Activated CD8-positive, alpha-beta memory T cell treated with anti-CD3 and anti-CD28 coated beads for 36 hours (primary cell): ENCODE data around the gene PRR16. TPM values are rescaled to one million over a fixed set of nuclear protein-coding genes. Genes with fewer than 3 reads are reported as not detected.
"Not testable (repeated sequence)": the region's sequence is repeated elsewhere in the genome, so short reads cannot be mapped to it uniquely, and the experiment has no call there.

Experiments used
- CTCF ChIA-PET: fragments of 350-600 bp; sonication (Branson Sonifier 250); formaldehyde crosslinking; loops from one replicate; lab custom pipeline; 2021; ENCODE audit warnings: antibody characterized with exemption; lab: Charles Lee
- POLR2A ChIA-PET: fragments of 350-600 bp; sonication (Branson Sonifier 250); formaldehyde crosslinking; loops from one replicate; lab custom pipeline; 2021; ENCODE audit warnings: antibody characterized with exemption; lab: Charles Lee
- total RNA-seq, 2 experiments: library from RNA; stranded (reverse); gene quantifications; one replicate each; pipeline ENCODE4 v1.2.3, GENCODE V29; 2021

Gene PRR16
- total RNA-seq, 2 experiments from 2014 or later: not detected

DNA sequence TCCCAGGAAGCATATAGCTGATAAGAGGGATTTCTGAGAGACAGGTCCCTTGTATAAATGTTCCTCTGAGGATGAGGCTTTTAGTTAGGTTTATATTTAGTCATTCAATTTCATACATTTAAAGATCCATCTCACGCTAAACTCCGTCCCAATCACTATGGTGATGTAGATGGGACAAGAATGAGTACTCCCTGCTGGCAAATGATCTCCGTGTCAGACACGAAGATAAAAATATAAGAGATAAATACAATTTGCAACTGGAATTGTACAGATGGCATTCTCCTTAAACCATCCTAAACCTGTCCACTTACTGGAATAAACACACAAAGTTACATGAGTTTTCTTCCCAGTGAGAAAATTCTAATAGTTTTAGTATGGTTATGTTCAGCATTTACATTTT lies 233.0 kb downstream of the PRR16 start:
- POLR2A ChIA-PET: no interaction called here

DNA sequence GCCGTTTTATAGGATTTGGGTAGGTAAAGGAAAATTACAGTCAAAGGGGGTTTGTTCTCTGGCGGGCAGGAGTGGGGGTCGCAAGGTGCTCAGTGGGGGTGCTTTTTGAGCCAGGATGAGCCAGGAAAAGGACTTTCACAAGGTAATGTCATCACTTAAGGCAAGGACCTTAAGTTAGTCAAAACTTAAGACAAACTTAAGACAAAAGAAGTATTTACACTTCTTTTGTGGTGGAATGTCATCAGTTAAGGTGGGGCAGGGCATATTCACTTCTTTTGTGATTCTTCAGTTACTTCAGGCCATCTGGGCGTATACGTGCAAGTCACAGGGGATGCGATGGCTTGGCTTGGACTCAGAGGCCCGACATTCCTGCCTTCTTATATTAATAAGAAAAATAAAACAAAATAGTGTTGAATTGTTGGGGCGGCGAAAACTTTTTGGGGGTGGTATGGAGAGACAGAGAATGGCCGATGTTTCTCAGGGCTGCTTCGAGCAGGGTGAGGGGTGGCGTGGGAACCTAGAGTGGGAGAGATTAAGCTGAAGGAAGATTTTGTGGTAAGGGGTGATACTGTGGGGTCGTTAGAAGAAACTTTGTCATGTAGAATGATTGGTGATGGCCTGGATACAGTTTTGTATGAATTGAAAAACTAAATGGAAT lies 233.7 kb downstream of the PRR16 start:
- CTCF ChIA-PET, POLR2A ChIA-PET: not testable (repeated sequence)

More for the DNA sequence above, 233.0 kb downstream of the PRR16 start:
- CTCF ChIA-PET: no interaction called here

DNA sequence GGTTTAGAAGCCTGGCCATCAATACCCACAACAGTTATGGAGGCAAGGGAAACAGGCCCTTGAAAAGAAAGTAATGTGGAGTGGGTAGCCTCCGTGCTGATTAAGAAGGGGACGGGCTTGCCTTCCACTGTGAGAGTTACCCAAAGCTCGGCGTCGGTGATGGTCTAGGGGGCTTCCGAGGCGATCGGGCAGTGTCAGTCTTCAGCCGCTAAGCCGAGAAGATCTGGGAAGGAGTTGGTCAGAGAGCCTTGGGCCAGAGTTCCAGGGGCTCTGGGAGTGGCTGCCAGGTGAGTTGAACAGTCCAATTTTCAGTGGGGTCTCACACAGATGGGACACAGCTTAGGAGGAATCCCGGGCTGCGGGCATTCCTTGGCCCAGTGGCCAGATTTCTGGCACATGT lies 236.6 kb downstream of the PRR16 start:
- CTCF ChIA-PET, POLR2A ChIA-PET: not testable (repeated sequence)

DNA sequence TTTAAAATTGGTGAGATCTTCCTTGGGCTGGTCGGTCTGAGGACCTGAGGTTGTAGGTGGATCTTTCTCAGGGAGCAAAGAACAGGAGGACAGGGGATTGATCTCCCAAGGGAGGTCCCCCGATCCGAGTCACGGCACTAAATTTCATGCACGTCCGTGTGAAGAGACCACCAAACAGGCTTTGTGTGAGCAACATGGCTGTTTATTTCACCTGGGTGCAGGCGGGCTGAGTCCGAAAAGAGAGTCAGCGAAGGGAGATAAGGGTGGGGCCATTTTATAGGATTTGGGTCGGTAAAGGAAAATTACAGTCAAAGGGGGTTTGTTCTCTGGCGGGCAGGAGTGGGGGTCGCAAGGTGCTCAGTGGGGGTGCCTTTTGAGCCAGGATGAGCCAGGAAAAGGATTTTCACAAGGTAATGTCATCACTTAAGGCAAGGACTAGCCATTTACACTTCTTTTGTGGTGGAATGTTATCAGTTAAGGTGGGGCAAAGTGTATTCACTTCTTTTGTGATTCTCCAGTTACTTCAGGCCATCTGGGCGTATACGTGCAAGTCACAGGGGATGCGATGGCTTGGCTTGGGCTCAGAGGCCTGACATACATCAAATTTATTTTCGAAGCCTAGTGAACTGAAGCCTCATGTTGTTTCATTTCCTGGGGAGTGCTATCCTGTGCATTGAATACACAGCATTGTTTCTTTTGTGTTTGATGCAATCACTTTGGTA lies 238.9 kb downstream of the PRR16 start:
- POLR2A ChIA-PET, CTCF ChIA-PET: not testable (repeated sequence)

- ChIA-PET POLR2A (no interaction called here), CTCF (no interaction called here)
These were observed 240.0 kb downstream of the PRR16 start for GRCh38 chr5:120703918-120704587.

DNA sequence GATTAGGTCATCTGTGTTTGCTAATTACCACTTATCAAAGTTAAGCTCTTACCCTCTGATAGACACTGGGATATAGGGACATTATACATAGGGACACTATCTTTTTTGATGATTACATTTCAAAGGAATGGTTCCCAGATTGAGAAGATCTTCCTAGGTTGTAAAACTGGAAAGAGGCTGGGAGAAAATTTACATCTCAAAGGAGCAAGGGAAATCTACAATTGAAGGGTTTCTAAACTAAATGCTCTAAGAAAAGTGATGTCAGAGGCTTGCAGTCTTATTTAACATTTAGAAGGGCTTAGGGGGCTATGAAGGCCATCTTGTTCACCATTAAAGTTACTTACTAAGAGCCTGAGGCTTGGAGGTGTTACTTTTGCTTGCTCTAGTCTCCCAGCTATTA lies 242.8 kb downstream of the PRR16 start:
- POLR2A ChIA-PET: no interaction called here
- CTCF ChIA-PET: interaction anchor here (0.6 kb wide), 1 partner anchor 69 kb away, joined by 3 read pairs; no protein-coding TSS in a partner anchor

DNA sequence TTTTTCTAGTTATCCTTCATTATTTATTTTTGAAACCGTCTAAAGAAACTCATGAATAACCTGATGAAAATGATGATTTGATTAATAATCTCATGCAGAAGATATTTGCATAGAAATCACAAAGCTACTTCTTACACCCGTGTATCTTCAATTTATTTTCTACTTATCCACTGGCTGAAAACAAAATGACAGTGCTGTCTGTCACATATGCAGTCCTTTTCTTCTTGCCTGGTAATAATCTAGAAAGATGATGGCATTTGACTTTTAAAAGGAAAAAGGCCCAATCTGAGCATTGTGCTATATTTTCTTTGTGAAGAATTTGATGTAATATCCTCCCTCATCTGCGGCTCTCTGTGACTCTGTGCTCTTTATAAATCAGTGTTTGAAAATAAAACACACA lies 253.3 kb downstream of the PRR16 start:
- CTCF ChIA-PET: no interaction called here
- POLR2A ChIA-PET: no interaction called here

- POLR2A ChIA-PET: no interaction called here
- CTCF ChIA-PET: no interaction called here
These were observed 266.1 kb downstream of the PRR16 start for GRCh38 chr5:120730214-120730613.

GRCh38 chr5:120734033-120734432 lies 269.9 kb downstream of the PRR16 start:
- ChIA-PET CTCF (no interaction called here), POLR2A (no interaction called here)

- ChIA-PET POLR2A (no interaction called here), CTCF (no interaction called here)
These were observed 271.0 kb downstream of the PRR16 start for GRCh38 chr5:120735076-120735475.
